ENCODE data around the gene ZNF688.

Gene ZNF688

GRCh38 chr16:30585022-30585399 lies 13.5 kb upstream of the ZNF688 start:
- DNase-seq, result no peak

GRCh38 chr16:30582611-30583340 lies 11.3 kb upstream of the ZNF688 start:
- no peak for DNase-seq

GRCh38 chr16:30581457-30581856 lies 9.9 kb upstream of the ZNF688 start:
- no peak for DNase-seq

DNA sequence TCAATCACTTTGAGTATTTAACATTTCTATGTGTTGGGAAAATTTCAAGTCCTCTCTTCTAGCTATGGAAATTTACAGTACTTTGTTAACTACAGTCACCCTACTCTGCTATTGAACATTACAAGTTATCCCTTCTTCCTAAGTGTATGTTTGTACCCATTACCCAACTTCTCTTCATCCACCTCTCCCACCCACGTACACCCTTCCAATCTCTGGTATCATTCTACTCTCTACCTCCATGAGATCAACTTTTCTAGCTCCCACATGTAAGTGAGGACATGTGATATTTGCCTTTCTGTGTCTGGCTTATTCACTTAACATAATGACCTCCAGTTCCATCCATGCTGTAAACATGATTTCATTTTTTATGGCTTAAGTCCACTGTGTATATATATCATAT lies 3.2 kb upstream of the ZNF688 start:
- DNase-seq, result no peak

DNA sequence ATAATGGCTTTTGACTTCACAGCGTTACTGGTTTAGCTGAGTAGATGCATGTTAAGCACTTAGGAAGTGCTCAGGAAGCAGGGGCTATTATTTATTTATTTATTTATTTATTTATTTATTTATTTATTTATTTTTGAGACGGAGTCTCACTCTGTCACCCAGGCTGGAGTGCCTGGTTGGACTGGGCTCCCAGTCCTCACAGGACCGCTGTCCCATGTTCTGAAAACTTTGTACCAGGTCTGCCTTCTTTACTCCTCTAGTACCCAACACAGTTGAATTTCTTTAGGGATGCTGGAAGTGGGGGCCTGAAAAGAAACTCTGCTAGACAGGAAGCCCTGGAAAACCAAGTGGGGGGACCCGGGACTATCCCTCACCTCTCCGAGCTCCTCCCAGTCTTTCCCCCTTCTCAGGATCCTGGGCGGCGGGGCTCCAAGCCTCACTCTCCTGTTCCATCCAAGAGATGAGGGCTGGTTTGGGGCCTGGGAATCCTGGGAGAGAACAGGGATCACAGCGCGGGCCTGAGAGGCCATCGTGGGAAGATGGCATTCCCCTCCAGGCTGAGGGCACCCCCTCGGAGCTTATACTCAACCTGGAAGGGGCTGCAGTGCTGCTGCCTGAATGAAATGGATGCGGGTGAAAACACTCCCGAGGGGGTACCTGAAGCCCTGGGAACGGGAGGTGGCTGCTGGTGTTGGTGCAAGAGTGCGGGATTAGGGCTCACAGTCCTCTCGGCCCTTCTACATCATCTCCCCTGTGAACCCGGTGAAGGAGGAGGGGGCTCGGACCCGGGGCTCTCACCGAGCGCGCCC lies 674 bp downstream of the ZNF688 start:
- no peak for DNase-seq

- no peak for DNase-seq
These were observed 1.5 kb downstream of the ZNF688 start for GRCh38 chr16:30569746-30570635.

DNA sequence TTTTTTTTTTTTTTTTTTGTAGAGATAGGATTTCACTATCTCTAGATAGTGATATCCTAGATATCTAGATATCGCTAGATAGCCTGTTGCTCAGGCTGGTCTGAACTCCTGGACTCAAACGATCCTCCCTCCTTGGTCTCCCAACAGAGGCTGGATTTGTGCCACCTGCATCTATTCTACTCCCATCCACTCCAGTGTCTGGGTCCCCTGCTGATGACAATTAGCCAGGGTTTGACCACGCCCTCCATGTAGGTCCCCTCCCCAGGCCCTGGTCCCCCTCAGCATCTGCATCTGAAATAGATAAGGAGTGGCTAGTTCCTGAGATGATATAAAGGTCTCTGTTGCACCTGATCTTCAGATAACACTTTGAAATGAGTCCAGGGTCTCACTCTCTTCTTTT lies 2.2 kb downstream of the ZNF688 start:
- no peak for DNase-seq

DNA sequence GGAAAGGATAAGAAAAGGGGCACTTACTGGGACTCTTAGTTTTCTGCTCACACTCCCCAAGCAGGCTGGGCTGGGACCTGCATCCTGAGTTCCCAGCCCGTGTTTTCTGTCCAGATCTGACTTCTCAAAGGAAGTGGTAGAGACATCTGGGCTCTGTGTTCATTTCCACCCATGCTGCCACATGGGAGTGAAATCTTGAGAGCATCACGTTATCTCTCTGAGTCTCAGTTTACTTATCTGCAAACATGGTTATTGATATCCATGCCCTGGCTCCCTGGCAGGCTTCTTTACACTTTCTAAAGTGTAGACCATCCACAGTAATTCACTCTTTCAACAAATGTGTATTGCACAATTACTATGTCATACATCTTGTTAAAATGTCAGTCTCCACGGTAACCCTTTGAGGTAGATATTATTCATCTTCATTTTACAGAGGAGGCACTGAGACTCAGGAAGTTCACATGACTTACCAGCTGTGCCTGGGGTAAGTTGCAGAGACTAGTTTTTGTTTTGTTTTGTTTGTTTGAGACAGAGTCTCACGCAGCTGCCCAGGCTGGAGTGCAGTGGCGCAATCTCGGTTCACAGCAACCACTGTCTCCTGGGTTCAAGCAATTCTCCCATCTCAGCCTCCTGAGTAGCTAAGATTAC lies 3.4 kb downstream of the ZNF688 start:
- DNase-seq, result no peak

DNA sequence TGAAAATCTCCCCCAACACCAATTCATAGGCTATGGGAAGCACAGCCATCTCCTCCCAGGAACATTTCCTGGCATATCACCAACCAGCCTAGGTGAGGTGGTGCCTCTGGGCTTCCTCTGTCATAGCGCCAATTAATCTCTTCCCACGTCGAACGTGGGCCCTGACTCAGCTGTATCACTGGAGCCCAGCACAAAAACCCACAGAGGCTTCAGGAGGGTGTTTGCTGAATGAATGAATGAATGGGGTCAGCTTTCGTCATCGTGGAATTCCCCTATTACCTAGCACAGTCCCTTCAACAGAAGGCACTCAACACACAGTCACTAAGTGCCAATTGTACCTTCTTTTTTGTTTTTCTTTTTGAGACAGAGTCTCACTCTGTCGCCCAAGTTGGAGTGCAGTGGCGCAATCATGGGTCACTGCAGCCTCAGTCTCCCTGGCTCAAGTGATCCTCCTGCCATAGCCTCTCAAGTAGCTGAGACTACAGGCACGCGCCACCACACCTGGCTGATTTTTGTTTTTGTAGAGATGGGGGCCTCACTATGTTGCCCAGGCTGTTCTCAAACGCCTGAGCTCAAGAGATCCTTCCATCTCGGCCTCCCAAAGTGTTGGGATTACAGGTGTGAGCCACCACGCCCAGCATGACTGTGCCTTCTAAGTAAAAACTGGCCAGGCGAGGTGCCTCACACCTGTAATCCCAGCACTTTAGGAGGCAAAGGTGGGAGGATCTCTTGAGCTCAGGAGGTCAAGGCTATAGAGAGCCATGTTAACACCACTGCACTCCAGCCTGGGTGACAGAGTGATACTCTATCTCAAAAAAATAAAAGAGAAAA lies 4.1 kb downstream of the ZNF688 start:
- DNase-seq, result no peak

GRCh38 chr16:30566531-30566930 lies 5.0 kb downstream of the ZNF688 start:
- DNase-seq, result no peak

- no peak for DNase-seq
These were observed 5.5 kb downstream of the ZNF688 start for GRCh38 chr16:30565984-30566383.

- no peak for DNase-seq
These were observed 6.0 kb downstream of the ZNF688 start for GRCh38 chr16:30565526-30565925.

DNA sequence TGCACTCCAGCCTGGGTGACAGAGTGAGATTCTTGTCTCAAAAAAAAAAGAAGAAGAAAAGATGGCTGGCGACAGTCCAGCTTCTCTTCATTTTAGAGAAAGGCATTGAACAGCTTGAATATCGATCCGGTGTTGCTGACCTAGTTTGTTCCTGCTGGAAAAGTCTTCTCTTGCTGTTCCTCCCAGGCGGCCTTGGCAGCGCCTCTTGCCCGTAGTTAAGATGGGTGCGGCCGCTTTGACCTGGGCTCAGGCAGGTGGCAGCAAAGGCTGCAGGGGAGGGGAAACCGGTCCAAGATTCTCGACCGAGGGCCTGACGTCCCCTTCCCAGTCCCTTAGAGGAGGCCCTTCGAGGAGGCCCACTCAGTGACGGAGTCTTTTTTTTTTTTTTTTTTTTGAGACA lies 9.5 kb downstream of the ZNF688 start:
- DNase-seq, result no peak

GRCh38 chr16:30561089-30561816 lies 10.3 kb downstream of the ZNF688 start:
- no peak for DNase-seq

DNA sequence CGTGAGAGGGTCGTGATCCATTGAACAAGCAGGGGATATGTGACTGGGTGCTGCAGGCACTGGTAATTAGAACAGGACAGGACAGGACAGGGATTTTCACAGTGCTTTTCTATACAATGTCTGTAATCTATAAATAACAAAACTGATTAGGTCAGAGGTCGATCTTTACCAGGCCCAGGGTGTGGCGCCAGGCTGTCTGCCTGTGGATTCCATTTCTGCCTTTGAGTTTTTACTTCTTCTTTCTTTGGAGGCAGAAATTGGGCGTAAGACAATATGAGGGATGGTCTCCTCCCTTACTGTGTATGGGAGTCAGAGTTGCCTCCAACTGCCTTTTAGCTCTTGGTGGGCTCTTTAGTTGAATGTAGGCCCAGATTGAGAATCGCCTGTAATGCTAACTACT lies 11.8 kb downstream of the ZNF688 start:
- no peak for DNase-seq

GRCh38 chr16:30558789-30559377 lies 12.6 kb downstream of the ZNF688 start:
- no peak for DNase-seq

GRCh38 chr16:30557957-30558788 lies 13.3 kb downstream of the ZNF688 start, which contains the start of gene ZNF764:
Gene ZNF764 (minus strand): TSS chr16:30558374. CDS start chr16:30558182, 192 bp downstream.
- peak; percentile 92 for DNase-seq

- DNase-seq, result no peak
These were observed 13.9 kb downstream of the ZNF688 start for GRCh38 chr16:30557707-30557956.

DNA sequence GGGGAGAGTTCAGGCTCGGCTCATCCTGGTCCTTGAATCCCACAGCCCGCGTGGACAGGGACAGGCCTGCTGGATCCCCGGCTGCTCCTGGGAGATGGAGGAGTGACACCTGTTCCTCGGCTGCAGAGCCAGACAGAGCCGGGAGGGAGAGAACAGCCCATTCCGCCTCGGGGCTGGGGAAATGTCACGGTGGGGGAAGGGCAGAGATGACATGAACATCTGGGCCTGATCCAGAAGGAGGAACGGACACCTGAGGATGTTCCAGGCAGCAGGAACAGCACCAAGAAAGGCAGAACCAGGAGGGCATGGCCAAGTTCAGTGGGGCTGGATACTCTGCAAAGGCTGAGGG lies 15.4 kb downstream of the ZNF688 start:
- DNase-seq, result no peak
